HEK293 (cell line): ENCODE results near the gene CDC26.

ENCODE experiments used
- YY1 ChIP-seq: fragments of 450-650 bp; formaldehyde crosslinking; IDR thresholded peaks from 2 replicates; pipeline ENCODE4 v1.5.1; 2018; ENCODE audit warnings: missing biosample characterization, missing genetic modification characterization
- ZBTB49 ChIP-seq: fragments of 450-650 bp; formaldehyde crosslinking; IDR thresholded peaks from 2 replicates; pipeline ENCODE4 v1.5.1; 2016; ENCODE audit warnings: missing biosample characterization, missing genetic modification characterization, low read depth
- ZNF518A ChIP-seq: fragments of 450-650 bp; formaldehyde crosslinking; conservative IDR thresholded peaks from 2 replicates; pipeline ENCODE4 v1.5.1; 2016; ENCODE audit warnings: low read depth, missing biosample characterization, missing genetic modification characterization
- ZSCAN30 ChIP-seq: fragments of 450-650 bp; IDR thresholded peaks from 2 replicates; pipeline ENCODE4 v1.5.1; 2018; ENCODE audit warnings: missing biosample characterization, mild to moderate bottlenecking, missing genetic modification characterization, moderate library complexity

Gene CDC26

DNA sequence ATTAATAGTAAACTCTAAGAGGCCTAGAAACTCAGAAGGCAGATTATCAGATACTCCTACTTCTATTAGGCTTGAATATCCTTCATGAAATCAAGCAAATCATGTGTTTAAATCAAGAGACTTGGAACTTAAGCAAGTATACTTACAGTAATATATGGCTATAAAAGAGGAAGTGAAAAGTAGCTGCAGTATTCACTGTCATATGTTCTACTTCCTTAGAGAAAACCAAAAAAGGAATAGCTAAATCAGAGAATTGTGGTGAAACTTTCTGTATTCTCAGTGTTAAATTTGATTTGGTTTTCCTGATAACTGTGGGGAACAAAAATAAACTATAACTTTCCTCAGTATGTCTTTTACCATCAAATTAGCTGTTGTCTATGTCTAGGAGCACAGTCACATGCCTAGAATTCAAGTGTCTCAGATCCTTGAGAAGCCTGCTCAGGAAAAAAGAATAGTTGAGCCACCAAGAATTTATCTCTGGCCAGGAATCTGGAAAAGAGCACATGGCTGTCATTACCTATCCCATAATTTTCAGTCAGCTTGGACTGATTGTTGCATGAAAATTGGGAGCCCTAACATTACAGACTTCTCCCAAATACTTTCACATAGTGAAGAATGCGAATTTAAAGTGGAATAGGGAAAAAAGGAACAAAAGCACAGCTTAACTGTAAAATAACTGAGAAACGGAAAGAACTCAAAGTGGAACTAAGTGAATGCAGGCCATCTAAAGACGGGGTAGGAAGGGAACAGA is 56.0 kb downstream of the CDC26 start (continued):
- TF ChIP-seq ZBTB49 (tag by site-specific recombination): no peak
- TF ChIP-seq YY1: no peak
- TF ChIP-seq ZSCAN30 (tag by site-specific recombination): no peak
- no peak for TF ChIP-seq ZNF518A (tag by site-specific recombination)
- TF ChIP-seq, all 188 proteins: peak for 0
